GM08714 (cell line): ENCODE measurements around the gene MAGIX.

Source experiments
- H3K4me3 ChIP-seq: fragments of 200-500 bp; sonication (Bioruptor generic); 2 replicates; pipeline ENCODE4 v1.5.1; 2014; ENCODE audit warnings: mild to moderate bottlenecking, low read length, inconsistent platforms
- ZNF274 ChIP-seq: IDR thresholded peaks from 2 replicates; pipeline ENCODE4 v1.6.1; 2012; ENCODE audit warnings: mild to moderate bottlenecking, low read depth, low read length

Gene MAGIX

GRCh38 chrX:49199906-49200771 lies 37.6 kb downstream of the MAGIX start, which contains the start of gene SYP:
Gene SYP, minus strand, starts transcription at chrX:49200193. Its CDS starts 7 bp downstream, at chrX:49200186.
- peak within 1 kb of the TSS; percentile 7; the same call in 1 of the 2 replicates for H3K4me3 ChIP-seq
- TF ChIP-seq ZNF274, result no peak

- TF ChIP-seq ZNF274, result no peak
- no peak overlapping the region for H3K4me3 ChIP-seq
Measured at GRCh38 chrX:49202022-49202421, 39.5 kb downstream of the MAGIX start.

GRCh38 chrX:49203536-49203935 lies 41.0 kb downstream of the MAGIX start:
- H3K4me3 ChIP-seq, result no peak overlapping the region
- TF ChIP-seq ZNF274, result no peak

- H3K4me3 ChIP-seq, result no peak overlapping the region
- TF ChIP-seq ZNF274, result no peak
Measured at GRCh38 chrX:49204017-49204416, 41.5 kb downstream of the MAGIX start.

- no peak overlapping the region for H3K4me3 ChIP-seq
- TF ChIP-seq ZNF274, result no peak
Measured at GRCh38 chrX:49204709-49205108, 42.2 kb downstream of the MAGIX start.

GRCh38 chrX:49205443-49205842 lies 42.9 kb downstream of the MAGIX start:
- no peak overlapping the region for H3K4me3 ChIP-seq
- no peak for TF ChIP-seq ZNF274

GRCh38 chrX:49206543-49206942 lies 44.0 kb downstream of the MAGIX start:
- H3K4me3 ChIP-seq, result no peak overlapping the region
- no peak for TF ChIP-seq ZNF274

- no peak overlapping the region for H3K4me3 ChIP-seq
- no peak for TF ChIP-seq ZNF274
Measured at GRCh38 chrX:49208399-49208798, 45.8 kb downstream of the MAGIX start.

- H3K4me3 ChIP-seq, result no peak overlapping the region
- TF ChIP-seq ZNF274, result no peak
Measured at GRCh38 chrX:49209434-49210251, 47.1 kb downstream of the MAGIX start.

- H3K4me3 ChIP-seq, result no peak overlapping the region
- no peak for TF ChIP-seq ZNF274
Measured at GRCh38 chrX:49210406-49210805, 47.8 kb downstream of the MAGIX start.

- no peak for TF ChIP-seq ZNF274
- no peak overlapping the region for H3K4me3 ChIP-seq
Measured at GRCh38 chrX:49211074-49211473, 48.5 kb downstream of the MAGIX start.

GRCh38 chrX:49212209-49212608 lies 49.7 kb downstream of the MAGIX start:
- no peak for TF ChIP-seq ZNF274
- H3K4me3 ChIP-seq, result no peak overlapping the region

GRCh38 chrX:49212861-49213260 lies 50.3 kb downstream of the MAGIX start:
- TF ChIP-seq ZNF274, result no peak
- H3K4me3 ChIP-seq, result no peak overlapping the region

GRCh38 chrX:49214416-49214815 lies 51.9 kb downstream of the MAGIX start:
- no peak for TF ChIP-seq ZNF274
- H3K4me3 ChIP-seq, result no peak overlapping the region

- no peak for TF ChIP-seq ZNF274
- H3K4me3 ChIP-seq, result no peak overlapping the region
Measured at GRCh38 chrX:49214996-49215526, 52.5 kb downstream of the MAGIX start.
